Activated T-cell treated with anti-CD3 and anti-CD28 coated beads, Interleukin-2, amount 50 U/mL, for 48 hours (primary cell): ENCODE results near the gene RAD17.
A peak's percentile ranks its signal among the peaks of the same experiment; 100 is the strongest.
"Not testable (repeated sequence)": the region's sequence is repeated elsewhere in the genome, so short reads cannot be mapped to it uniquely, and the experiment has no call there.

Experiments
- DNase-seq, 2 experiments: peaks; one replicate each; pipeline ENCODE4 v3.0.0-alpha.2; 2020

RAD17 gene

DNA sequence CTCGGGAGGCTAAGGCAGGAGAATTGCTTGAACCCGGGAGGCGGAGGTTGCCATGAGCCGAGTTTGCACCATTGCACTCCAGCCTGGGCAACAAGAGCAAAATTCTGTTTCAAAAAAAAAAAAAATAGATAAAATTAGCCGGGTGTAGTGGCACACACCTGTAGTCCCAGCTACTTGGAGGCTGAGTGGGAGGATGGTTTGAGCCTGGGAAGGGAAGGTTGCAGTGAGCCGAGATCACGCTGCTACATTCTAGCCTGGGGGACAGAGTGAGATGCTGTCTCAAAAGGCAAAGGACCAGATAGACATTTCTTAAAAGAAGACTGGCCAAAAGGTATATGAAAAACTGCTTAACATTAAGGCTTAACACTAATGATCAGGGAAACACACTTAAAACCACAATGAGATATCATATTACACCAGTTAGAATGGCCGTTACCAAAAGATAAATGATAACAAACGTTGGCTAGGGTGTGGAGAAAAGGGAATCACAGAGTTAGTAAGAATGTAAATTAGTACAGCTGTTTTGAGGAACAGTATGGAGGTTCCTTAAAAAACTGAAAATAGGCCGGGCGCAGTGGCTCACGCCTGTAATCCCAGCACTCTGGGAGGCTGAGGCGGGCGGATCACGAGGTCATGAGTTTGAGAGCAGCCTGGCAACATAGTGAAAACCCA, 35.2 kb downstream of the RAD17 start:
- DNase-seq = no peak

DNA sequence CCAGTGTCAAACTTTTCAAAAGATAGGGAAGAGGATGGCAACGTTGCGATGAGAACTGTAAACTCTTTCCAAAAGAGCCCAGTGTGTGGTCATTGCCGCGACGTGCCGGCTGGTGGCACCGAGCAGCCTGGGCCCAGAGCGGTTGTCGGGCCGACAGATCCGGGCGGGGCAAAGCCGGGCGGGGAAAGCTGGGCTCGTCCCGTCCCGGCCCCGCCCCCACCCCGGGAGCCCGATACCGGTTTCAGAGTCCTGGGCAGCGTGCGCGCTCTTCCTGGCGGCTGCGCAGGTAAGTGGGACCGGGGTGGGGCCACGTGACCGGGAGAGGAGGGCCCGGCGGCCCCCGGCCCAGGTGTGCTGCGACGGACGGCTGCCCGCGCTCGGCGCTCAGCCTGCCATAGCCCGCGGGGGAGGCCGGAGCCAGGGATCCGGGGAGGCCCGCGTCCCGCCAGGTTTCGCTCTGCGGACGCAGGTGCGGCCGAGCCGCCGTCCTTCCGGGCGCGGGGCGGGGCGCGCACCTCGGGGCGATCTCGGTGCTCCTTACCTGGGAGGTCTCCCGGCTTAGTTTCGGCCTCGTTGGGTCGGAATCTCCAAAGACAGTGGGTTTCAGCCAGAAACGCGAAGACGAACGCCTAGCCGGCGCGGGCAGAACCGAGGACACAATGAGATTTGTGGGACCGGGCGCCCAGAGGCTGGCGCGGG, 45.4 kb downstream of the RAD17 start, which contains the start of gene MARVELD2:
MARVELD2 (plus strand) TSS at position 232 of the 699 bp plus-strand sequence. CDS start 4,270 bp downstream, outside the sequence.
- DNase-seq = peak; percentile 49 to 50

DNA sequence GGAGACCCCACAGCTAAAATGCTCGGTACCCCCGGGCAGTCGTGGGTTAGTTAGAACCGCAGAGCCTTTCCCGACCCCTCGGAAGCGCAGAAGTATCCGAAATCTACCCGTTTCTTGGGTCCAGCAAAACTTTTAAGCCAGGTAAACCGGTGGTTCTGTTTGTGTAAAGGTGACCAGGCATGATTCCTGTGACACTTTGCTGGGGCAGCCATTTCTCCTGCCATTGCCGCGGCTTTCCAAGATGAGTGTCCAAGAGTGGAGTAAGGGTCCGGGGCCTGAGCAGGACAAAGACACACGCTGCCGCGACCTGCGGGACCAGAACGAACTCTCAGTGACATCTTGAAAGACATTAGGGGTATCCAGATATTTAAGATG, 46.0 kb downstream of the RAD17 start:
- no peak for DNase-seq

DNA sequence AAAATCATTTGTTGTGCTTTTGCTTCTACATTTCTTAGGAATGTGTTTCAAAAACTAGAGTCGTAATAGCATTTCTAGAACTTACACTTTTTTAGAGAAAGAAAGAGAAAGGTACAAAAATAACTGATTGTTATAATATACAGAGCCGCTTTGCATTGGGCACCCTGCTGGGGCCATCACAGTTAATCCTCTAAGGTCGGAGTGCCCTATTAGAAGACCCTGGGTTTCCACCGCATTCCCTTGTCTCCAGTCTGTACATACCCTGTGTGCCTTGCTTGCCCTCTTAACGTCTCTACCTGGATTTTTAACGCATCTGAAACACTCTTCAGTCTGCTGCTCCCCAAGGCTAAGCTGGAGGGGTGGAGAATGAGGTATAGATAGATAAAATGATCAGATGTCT, 46.6 kb downstream of the RAD17 start:
- no peak for DNase-seq

DNA sequence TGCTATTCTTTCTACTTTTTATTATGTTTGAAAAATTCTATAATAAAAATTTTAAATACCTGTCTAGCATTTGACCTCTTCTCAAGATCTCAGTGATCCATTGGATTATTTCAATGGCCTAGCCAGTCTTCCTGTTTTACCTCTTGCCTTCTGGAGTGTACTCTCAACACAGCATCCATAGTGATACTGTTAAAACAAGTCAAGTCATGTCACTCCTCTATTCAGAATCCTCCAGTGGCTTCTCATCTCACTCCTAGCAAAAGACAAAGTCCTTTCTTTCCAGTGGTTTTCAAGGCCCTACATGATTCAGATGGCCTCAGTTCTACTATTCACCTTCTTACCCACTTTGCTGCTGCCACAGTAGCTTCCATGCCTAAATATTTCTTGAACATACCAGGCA, 47.1 kb downstream of the RAD17 start:
- no peak for DNase-seq

DNA sequence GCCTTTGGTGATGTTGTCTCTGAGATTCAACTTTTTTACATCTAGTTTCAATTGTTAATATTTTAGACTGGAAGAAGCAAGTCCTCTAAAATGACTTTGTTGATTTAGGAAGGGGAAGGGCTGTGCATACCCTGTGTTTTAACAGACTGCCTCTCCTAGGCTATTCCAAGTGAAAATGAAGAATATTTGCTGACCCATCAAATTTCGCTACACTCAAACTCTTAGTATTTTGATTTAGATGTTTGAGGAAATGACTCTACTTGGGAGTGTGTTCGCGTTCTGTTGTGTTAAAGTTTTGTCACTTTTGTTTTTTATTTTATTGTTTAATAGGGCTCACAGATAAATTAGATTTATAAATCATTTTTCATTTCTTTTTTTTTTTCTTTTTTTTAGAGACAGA, 48.9 kb downstream of the RAD17 start:
- DNase-seq = no peak

DNA sequence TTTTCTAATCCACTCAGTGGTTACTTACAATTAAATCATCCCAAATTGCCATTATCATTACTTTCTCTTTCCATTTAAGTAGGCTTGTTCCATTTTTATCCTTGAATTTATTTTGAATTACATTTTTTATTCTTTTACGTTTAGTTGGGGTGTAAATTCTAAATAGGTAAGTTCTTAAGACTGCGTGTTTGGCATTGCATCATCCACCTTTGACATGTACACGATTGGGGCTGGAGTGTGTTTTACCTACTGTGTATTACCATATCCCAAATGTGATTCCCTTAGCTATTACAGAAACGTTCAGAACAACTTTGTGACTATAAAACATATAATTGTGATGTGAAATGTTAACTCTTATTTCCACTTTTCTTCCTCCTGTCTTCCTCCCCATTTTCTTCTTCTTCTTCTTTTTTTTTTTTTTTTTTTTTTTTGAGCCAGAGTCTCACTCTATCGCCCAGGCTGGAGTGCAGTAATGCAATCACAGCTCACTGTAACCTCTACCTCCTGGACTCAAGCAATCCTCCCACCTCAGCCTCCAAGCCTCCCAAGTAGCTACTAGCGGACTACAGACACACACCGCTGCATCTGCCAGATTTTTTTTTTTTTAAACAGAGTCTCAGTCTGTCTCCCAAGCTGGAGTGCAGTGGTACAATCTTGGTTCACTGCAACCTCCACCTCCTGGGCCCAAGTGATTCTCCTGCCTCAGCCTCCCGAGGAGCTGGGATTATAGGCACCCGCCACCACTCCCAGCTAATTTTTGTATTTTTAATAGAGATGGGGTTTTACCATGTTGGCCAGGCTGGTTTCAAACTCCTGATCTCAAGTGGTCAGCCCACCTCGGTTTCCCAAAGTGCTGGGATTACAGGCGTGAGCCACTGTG, 62.0 kb downstream of the RAD17 start:
- no peak for DNase-seq

DNA sequence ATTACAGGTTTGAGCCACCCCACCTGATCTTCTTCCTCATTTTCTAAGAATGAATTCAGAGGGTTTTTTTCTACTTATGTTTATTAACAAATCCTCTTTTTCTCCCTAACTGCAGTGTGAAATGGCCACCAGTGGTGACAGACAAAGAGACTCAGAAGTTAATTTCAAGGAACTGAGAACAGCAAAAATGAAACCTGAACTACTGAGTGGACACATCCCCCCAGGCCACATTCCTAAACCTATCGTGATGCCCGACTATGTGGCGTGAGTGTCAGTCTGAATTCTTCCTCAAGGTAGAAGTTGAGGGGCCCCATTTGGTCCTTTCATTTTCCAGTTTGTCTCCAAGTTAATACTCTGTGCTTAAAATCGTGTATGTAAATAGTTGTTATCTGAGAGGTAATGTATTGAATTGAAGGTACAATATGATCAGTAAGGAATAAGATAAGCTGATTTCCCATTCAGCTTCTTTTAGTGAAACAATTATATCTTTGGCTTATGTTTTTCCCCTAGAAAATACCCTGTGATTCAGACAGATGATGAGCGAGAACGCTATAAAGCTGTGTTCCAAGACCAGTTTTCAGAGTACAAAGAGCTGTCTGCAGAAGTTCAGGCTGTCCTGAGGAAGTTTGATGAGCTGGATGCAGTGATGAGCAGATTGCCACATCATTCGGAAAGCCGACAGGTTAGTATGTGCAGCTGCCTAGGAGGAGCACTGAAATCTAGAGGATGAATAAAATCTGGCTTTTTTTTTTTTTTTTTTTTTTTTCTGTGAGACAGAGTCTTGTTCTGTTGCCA, 63.0 kb downstream of the RAD17 start:
- DNase-seq = no peak

DNA sequence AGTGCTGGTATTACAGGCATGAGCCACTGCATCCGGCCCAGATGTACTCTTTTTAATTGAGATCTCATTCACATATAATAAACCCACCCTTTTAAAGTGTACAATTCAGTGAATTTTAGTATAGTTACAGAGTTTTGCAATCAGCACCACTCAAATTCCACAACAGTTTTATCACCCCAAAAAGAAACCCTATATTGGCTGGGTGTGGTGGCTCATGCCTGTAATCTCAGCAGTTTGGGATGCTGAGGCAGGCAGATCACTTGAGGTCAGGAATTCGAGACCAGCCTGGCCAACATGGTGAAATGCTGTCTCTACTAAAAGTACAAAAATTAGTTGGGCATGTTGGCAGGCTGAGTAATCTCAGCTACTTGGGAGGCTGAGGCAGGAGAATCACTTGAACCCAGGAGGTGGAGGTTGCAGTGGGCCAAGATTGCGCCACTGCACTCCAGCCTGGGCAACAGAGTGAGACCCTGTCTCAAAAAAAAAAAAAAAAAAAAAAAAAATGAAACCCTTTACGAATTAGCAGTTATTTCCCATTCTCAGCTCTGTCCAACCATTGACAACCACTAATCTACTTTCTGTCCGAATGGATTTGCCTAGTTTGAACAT, 65.8 kb downstream of the RAD17 start:
- not testable (repeated sequence) for DNase-seq

DNA sequence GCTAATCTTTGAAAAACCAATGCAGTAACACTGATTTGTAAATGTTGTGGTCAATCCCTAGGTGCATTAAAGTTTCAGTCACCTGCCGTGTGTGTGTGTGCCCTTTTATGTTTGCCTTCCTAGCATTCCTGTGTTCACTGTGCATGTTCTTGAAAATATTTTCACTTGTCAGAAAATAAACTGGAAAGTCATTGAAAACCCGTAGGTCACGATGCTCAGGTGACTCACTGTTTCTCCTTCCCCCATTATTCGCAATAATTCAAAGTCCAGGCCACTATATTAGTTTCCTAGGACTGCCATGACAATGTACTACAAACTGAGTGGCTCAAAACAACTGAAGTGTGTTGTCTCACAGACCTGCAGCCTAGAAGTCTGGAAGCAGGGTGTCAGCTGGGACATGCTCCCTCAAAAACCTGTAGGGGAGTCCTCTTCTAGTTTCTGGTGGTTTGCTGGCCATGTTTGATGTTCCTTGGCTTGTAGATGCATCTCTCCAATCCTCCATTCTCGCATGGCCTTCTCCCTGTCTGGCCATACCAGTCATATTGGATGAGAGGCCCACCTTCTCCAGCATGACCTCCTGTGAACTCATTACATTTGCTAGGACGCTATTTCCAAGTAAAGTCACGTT, 74.6 kb downstream of the RAD17 start:
- no peak for DNase-seq

DNA sequence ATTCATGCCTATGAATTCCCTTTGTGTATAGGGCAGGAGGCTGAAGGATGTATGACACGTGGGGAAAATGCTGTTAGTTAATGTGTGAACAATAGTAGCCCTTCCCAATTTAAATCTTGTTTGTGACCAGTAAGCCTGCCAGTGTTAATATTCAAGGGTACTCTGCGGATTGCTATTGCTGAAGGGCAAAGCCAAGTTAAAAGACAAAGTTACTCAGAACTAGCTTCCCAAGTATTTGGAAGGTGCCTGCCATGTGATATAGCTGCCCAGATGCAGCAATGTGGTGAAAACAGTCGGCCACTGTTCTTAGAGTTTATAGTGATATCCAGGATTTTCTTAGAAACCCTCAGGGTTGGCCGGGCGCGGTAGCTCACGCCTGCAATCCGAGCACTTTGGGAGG, 79.9 kb downstream of the RAD17 start:
- no peak for DNase-seq

DNA sequence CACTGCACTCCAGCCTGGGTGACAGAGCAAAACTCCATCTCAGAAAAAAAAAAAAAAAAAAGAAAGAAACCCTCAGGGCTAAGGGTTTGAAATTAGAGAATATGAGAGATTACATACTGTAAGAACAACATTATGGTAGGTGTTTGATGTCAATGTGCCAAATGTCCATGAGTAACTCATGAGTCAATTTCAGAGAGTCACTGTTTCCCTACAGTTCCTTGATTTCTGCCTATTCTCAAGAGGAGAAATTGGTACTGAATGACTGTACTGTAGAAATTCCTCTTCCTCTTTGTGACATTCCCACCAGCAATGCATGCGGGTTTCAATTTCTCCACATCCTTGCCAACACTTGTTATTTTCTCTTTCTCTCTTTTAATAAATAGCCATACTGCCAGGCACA, 80.5 kb downstream of the RAD17 start:
- no peak for DNase-seq

DNA sequence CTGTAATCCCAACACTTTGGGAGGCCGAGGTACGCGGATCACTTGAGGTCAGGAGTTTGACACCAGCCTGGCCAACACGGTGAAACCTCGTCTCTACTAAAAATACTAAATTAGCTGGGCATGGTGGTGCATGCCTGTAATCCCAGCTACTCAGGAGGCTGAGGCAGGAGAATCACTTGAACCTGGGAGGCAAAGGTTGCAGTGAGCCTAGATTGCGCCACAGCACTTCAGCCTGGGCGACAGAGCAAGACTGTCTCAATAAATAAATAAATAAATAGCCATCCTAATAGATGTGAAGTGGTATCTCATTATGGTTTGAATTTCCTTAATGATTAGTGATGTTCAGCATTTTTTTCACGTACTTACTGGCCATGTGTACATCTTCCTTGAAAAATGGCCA, 80.9 kb downstream of the RAD17 start:
- not testable (repeated sequence) for DNase-seq

DNA sequence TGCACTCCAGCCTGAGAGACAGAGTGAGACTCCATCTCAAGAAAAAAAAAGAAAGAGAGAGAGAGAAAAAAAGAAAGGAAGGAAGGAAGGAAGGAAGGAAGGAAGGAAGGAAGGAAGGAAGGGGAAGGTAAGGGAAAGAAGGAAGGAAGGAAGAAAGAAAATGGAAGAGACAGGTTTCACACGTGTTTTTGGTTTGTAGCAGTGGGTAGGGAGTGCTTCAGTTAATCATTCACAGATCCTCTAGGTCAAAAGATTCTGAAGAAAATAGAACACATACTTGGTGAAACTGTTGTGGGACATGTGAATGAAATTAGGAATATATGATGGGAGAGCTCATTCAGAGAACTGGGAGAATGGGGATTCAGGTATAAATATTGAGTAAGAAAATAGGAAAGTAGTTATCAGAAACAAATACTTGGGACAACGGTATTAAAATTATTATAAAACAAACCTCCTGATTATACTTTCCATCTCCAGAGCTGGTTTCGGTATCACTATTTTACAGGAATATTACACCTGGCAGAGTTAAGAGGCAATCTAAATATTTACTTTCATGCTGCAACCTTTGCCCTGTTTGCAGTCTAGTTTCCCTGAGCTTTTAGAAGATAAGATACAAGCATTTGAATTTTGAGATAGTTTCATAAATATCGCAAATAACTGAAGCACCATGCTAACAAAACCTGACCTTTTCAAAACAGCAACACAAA, 82.5 kb downstream of the RAD17 start:
- DNase-seq = no peak

DNA sequence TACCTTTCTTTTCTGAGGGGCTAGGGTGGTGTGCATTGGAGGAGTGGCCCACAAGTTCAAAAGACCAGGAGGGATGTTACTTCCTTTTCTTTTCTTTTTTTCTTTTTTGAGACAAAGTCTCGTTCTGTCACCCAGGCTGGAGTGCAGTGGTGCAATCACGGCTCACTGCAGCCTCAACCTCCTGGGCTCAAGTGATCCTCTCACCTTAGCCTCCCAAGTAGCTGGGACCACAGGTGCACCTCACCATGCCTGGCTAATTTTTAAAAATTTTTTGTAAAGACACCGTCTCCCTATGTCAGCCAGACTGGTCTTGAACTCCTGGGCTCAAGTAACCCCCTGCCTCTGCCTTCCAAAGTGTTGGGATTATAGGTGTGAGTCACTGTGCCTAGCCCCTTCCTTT, 83.9 kb downstream of the RAD17 start:
- not testable (repeated sequence) for DNase-seq

DNA sequence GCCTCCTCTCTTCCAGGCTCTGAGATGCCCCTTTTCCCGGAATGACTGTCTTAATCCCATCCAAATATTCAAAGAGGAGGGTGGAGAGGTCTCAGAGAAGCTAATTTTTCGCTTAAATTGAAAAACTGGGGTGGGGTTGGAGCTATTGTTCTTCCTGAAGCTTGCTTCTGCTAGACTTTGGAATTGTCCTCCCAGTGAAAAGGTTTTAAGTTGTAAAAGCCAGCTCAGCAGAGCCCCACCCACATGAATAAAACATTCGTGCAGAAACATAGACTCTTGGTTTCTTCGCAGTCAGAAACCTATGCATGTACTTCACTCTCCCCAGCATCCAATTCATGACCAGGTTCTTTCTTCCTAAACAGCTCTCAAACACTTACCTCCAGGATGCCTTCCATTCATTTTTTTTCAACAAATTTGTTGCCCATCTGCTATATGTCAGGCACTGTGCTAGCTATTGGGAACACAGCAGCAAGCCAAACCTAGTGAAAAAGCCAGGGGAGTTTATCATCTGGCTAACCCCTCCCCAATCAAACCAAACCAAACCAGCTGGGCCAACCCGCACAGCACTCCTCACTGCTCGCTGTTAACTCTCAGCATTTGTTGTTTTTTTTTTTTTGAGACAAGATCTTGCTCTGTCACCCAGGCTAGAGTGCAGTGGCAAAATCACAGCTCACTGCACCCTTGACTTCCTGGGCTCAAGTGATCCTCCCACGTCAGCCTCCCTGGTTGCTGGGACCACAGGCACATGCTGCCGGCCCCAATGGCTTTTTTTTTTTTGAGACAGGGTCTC, 85.0 kb downstream of the RAD17 start:
- no peak for DNase-seq

DNA sequence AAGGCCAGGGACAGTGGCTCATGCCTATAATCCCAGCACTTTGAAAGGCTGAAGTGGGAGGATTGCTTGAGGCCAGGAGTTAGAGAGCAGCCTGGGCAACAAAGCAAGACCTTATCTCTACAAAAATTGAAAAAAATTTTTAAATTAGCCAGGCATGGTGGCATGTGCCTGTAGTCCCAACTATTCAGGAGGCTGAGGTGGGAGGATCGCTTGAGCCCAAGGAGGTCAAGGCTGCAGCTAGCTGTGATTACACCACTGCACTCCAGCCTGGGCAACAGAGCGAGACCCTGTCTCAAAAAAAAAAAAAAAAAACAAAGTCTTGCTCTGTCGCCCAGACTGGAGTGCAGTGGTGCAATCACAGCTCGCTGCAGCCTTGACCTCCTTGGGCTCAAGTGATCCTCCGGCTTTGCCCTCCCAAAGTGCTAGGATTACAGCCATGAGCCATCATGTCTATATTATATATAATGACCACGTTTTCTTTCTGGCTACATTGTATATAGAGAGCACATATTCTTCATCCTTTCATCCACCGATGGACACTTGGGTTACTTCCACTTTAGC, 85.9 kb downstream of the RAD17 start:
- not testable (repeated sequence) for DNase-seq

DNA sequence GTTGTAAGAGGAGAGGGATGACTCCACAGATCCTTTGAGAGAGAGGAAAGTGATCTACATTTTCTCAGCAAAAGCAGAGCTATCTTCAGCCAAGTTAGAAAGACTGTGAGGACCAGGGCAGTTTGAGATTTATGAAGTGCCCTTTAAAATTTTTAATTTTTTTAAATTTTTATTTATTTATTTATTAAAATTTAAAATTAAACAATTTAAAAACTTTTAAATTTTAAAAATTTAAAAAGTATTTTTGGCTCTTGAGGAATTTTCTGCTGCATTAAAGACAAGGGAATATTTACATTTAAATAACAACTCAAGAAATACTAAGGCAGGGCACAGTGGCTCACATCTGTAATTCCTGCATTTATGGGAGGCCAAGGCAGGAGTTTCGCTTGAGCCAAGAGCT, 92.6 kb downstream of the RAD17 start:
- no peak for DNase-seq
